H1 (cell line): ENCODE measurements around the gene KDF1.

Experiments used
- POLR2A ChIP-seq, 2 experiments: IDR thresholded peaks; 1 replicate in 1 of 2; 2 replicates in 1 of 2; pipeline ENCODE4 v1.6.1; 2011; ENCODE audit warnings: low read depth in 2 of 2, low read length in 2 of 2, mild to moderate bottlenecking in 2 of 2; ENCODE audit errors: control extremely low read depth in 1 of 2
- TF ChIP-seq, protein P1 (sequence below), 3 experiments: IDR thresholded peaks; 1 replicate in 2 of 3; 2 replicates in 1 of 3; pipeline versions ENCODE4 v1.5.1 to v1.6.1; 2011; ENCODE audit warnings: low read length in 3 of 3, mild to moderate bottlenecking in 3 of 3, inconsistent platforms in 2 of 3, low read depth in 1 of 3, moderate library complexity in 1 of 3; ENCODE audit not compliant: insufficient read depth in 1 of 3; ENCODE audit errors: control extremely low read depth in 1 of 3

DNA sequence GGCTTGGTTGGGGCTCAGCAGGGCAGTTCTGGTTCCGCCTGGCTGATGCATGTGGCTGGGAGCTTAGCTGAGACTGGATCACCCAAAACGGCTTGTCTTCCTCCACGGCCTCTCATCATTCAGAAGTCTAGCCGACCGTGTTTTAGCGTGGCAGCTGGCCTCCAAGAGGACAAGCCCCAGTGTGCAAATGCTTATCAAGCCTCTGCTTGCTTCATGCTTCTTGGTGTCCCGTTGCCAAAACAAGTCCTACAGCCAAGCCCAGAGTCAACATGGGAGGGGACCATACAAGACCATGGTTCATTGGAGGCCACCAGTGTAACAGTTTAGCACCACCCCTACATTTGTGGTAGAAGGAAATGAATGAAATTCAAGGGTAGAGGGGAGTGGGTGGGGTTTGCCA, 10.5 kb upstream of the KDF1 start:
- no peak for TF ChIP-seq POLR2A (IDR thresholded peaks at IDR 0.05; ENCODE audit: control extremely low read depth in 1 of 2, low read depth in 2 of 2, low read length in 2 of 2)
- TF ChIP-seq, protein P1, sequence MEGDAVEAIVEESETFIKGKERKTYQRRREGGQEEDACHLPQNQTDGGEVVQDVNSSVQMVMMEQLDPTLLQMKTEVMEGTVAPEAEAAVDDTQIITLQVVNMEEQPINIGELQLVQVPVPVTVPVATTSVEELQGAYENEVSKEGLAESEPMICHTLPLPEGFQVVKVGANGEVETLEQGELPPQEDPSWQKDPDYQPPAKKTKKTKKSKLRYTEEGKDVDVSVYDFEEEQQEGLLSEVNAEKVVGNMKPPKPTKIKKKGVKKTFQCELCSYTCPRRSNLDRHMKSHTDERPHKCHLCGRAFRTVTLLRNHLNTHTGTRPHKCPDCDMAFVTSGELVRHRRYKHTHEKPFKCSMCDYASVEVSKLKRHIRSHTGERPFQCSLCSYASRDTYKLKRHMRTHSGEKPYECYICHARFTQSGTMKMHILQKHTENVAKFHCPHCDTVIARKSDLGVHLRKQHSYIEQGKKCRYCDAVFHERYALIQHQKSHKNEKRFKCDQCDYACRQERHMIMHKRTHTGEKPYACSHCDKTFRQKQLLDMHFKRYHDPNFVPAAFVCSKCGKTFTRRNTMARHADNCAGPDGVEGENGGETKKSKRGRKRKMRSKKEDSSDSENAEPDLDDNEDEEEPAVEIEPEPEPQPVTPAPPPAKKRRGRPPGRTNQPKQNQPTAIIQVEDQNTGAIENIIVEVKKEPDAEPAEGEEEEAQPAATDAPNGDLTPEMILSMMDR (IDR thresholded peaks at IDR 0.05; ENCODE audit: control extremely low read depth in 1 of 3, insufficient read depth in 1 of 3, low read depth in 1 of 3, low read length in 3 of 3) = no peak
